Stomach (tissue), 4 donors: Measurements from ENCODE around the gene SERPINB1.

Experiments
- CTCF ChIP-seq, 7 experiments: fragments of 450-650 bp in 4 of 7; fragments of 200-600 bp in 3 of 7; sonication (generic) in 3 of 7; IDR thresholded peaks; one replicate each; pipeline ENCODE4 v1.5.1; 2016 to 2019; ENCODE audit warnings: antibody characterized with exemption in 7 of 7, control low read depth in 2 of 7, mild to moderate bottlenecking in 1 of 7
- EP300 ChIP-seq: sonication (generic); formaldehyde crosslinking; IDR thresholded peaks from one replicate; pipeline ENCODE4 v1.6.1; 2017; ENCODE audit warnings: antibody characterized with exemption
- POLR2A ChIP-seq, 4 donors: fragments of 450-650 bp; IDR thresholded peaks; one replicate each; pipeline ENCODE4 v1.6.1; 2016; ENCODE audit warnings: antibody characterized with exemption in 4 of 4, control low read depth in 2 of 4, mild to moderate bottlenecking in 1 of 4, moderate library complexity in 1 of 4
- POLR2AphosphoS5 ChIP-seq, 3 donors: sonication (generic); formaldehyde crosslinking; IDR thresholded peaks; one replicate each; pipeline ENCODE4 v1.6.1; 2016; ENCODE audit warnings: antibody characterized with exemption in 3 of 3

DNA sequence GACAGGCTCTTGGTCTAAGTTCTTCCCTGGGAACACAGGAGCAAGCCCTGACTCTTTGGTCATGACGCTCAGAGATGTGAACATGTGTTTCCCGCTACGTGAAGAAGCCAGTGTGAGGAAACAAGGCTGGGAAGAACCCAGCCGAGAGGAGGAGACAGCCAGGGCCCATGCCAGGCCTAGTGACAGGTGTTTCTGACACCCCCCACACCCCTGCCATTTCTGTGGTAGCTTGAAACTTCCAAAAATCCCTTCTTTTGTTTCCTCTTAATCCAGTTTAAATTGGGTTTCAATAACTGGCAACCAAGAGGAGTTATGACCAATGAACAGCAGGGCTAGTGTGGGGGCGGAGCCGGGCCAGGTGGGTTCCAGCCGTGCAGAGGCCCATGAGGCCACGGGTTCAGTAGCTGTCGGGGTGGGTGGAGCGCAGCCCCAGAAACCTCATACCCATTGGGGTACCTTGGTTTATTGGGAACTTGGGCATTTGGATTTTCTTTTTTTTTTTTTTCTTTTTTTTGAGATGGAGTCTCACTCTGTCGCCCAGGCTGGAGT lies 43.0 kb downstream of the SERPINB1 start:
- TF ChIP-seq POLR2AphosphoS5 (IDR thresholded peaks at IDR 0.05) (no peak), CTCF (IDR thresholded peaks at IDR 0.05) (no peak), EP300 (no peak), POLR2A (IDR thresholded peaks at IDR 0.05) (no peak)
